OCI-LY3 (cell line): ENCODE measurements around the gene ECM2.

ENCODE experiments used
- EZH2phosphoT487 ChIP-seq: fragments of 200-600 bp; shearing (Covaris generic); IDR thresholded peaks from 2 replicates; pipeline ENCODE4 v1.6.1; 2018; ENCODE audit warnings: antibody characterized with exemption, mixed run types, low read depth
- TF ChIP-seq, protein P1 (sequence below): fragments of 200-600, 300-600 bp; sonication (generic); IDR thresholded peaks from 2 replicates; pipeline ENCODE4 v1.5.1; 2014; ENCODE audit warnings: antibody characterized with exemption, low read length, low read depth

GRCh38 chr9:92576175-92576574 lies 40.4 kb upstream of the ECM2 start:
- TF ChIP-seq, protein P1, sequence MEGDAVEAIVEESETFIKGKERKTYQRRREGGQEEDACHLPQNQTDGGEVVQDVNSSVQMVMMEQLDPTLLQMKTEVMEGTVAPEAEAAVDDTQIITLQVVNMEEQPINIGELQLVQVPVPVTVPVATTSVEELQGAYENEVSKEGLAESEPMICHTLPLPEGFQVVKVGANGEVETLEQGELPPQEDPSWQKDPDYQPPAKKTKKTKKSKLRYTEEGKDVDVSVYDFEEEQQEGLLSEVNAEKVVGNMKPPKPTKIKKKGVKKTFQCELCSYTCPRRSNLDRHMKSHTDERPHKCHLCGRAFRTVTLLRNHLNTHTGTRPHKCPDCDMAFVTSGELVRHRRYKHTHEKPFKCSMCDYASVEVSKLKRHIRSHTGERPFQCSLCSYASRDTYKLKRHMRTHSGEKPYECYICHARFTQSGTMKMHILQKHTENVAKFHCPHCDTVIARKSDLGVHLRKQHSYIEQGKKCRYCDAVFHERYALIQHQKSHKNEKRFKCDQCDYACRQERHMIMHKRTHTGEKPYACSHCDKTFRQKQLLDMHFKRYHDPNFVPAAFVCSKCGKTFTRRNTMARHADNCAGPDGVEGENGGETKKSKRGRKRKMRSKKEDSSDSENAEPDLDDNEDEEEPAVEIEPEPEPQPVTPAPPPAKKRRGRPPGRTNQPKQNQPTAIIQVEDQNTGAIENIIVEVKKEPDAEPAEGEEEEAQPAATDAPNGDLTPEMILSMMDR = no peak
- no peak for TF ChIP-seq EZH2phosphoT487
